Neural progenitor cell (in vitro differentiated cells): ENCODE results near the gene SKIC8.

Source experiments
- EZH2 ChIP-seq: fragments of 200-600 bp; sonication (generic); IDR thresholded peaks from 2 replicates; pipeline ENCODE4 v1.6.1; 2017; ENCODE audit warnings: antibody characterized with exemption, mild to moderate bottlenecking, moderate library complexity
- EZH2phosphoT487 ChIP-seq: fragments of 200-600 bp; sonication (generic); IDR thresholded peaks from 2 replicates; pipeline ENCODE4 v1.6.1; 2017; ENCODE audit warnings: antibody characterized with exemption
- TF ChIP-seq, protein P1 (sequence below): fragments of 200-600 bp; sonication (generic); IDR thresholded peaks from 2 replicates; pipeline ENCODE4 v1.5.1; 2017; ENCODE audit warnings: antibody characterized with exemption, mild to moderate bottlenecking

DNA sequence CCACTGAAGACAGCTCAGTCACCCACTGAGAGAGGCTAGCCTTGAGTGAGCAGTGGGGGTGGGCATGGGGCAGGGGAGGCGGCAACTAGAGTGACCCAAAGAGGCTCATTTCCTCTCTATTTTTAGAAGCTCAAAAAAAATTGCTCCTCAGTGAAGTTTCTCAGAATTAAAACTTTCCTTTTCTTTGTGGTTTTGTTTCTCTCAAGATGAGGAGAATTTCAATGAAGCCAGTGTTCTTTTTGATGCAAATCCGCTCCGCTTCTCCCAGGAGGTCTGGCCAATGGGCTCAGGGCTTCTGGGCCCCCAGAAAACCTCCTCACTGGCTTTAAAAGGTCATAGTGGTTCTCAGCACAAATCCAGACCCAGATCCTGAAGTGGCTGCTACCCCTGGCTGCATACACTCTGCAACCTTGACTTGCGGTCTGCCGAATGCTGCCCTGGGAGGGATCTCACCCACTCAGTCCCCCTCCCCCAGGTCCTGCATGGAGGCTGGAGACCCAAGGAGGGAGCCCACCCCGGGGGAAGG is 64.8 kb downstream of the SKIC8 start, which contains the start of gene ACSBG1:
- TF ChIP-seq EZH2: no peak
- no peak for TF ChIP-seq EZH2phosphoT487
- TF ChIP-seq, protein P1, sequence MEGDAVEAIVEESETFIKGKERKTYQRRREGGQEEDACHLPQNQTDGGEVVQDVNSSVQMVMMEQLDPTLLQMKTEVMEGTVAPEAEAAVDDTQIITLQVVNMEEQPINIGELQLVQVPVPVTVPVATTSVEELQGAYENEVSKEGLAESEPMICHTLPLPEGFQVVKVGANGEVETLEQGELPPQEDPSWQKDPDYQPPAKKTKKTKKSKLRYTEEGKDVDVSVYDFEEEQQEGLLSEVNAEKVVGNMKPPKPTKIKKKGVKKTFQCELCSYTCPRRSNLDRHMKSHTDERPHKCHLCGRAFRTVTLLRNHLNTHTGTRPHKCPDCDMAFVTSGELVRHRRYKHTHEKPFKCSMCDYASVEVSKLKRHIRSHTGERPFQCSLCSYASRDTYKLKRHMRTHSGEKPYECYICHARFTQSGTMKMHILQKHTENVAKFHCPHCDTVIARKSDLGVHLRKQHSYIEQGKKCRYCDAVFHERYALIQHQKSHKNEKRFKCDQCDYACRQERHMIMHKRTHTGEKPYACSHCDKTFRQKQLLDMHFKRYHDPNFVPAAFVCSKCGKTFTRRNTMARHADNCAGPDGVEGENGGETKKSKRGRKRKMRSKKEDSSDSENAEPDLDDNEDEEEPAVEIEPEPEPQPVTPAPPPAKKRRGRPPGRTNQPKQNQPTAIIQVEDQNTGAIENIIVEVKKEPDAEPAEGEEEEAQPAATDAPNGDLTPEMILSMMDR: no peak
